H1 (cell line): Measurements from ENCODE around the gene TMEM243.

Experiments used
- ATF2 ChIP-seq: IDR thresholded peaks from 2 replicates; pipeline ENCODE4 v1.6.1; 2012; ENCODE audit warnings: low read length, inconsistent platforms
- CEBPB ChIP-seq: IDR thresholded peaks from 2 replicates; pipeline ENCODE4 v1.6.1; 2012; ENCODE audit warnings: low read depth, low read length
- CTCF ChIP-seq, 3 experiments: IDR thresholded peaks; 1 replicate in 2 of 3; 2 replicates in 1 of 3; pipeline versions ENCODE4 v1.5.1 to v1.6.1; 2011; ENCODE audit warnings: low read length in 3 of 3, mild to moderate bottlenecking in 3 of 3, inconsistent platforms in 2 of 3, low read depth in 1 of 3, moderate library complexity in 1 of 3; ENCODE audit not compliant: insufficient read depth in 1 of 3; ENCODE audit errors: control extremely low read depth in 1 of 3
- EGR1 ChIP-seq: IDR thresholded peaks from 2 replicates; pipeline ENCODE4 v1.6.1; 2011; ENCODE audit warnings: low read depth, low read length, borderline replicate concordance
- EZH2 ChIP-seq: fragments of 200-600 bp; sonication (generic); IDR thresholded peaks from 2 replicates; pipeline ENCODE4 v1.7.1; 2012; ENCODE audit warnings: low read depth, mild to moderate bottlenecking, moderate library complexity, low read length, inconsistent platforms; ENCODE audit not compliant: severe bottlenecking
- GABPA ChIP-seq: IDR thresholded peaks from 2 replicates; pipeline ENCODE4 v1.6.1; 2011; ENCODE audit warnings: mild to moderate bottlenecking, low read length, moderate library complexity, borderline replicate concordance; ENCODE audit not compliant: insufficient read depth
- KDM1A ChIP-seq: fragments of 200-600, 300-600 bp; sonication (generic); IDR thresholded peaks from 2 replicates; pipeline ENCODE4 v1.7.1; 2016; ENCODE audit warnings: mild to moderate bottlenecking, low read length, borderline replicate concordance
- NRF1 ChIP-seq: IDR thresholded peaks from 2 replicates; pipeline ENCODE4 v1.6.1; 2011; ENCODE audit warnings: mild to moderate bottlenecking, low read depth, low read length, improper control_type of control experiment
- POLR2A ChIP-seq, 2 experiments: IDR thresholded peaks; 1 replicate in 1 of 2; 2 replicates in 1 of 2; pipeline ENCODE4 v1.6.1; 2011; ENCODE audit warnings: low read depth in 2 of 2, low read length in 2 of 2, mild to moderate bottlenecking in 2 of 2; ENCODE audit errors: control extremely low read depth in 1 of 2
- RAD21 ChIP-seq, 2 experiments: IDR thresholded peaks in 1 of 2; conservative IDR thresholded peaks in 1 of 2; 2 replicates each; pipeline ENCODE4 v1.6.1; 2011; ENCODE audit warnings: low read depth in 2 of 2, low read length in 2 of 2, improper control_type of control experiment in 1 of 2, inconsistent platforms in 1 of 2, mild to moderate bottlenecking in 1 of 2, moderate library complexity in 1 of 2
- SIN3A ChIP-seq, 2 experiments: IDR thresholded peaks in 1 of 2; conservative IDR thresholded peaks in 1 of 2; 2 replicates each; pipeline ENCODE4 v1.6.1; 2011 to 2012; ENCODE audit warnings: low read length in 2 of 2, improper control_type of control experiment in 1 of 2, low read depth in 1 of 2, mild to moderate bottlenecking in 1 of 2
- SP4 ChIP-seq: IDR thresholded peaks from 2 replicates; pipeline ENCODE4 v1.6.1; 2012; ENCODE audit warnings: low read length, inconsistent platforms
- SRF ChIP-seq: IDR thresholded peaks from 2 replicates; pipeline ENCODE4 v1.6.1; 2011; ENCODE audit warnings: mild to moderate bottlenecking, low read depth, low read length, moderate library complexity

GRCh38 chr7:87253589-87254087 lies 34.1 kb upstream of the TMEM243 start:
- TF ChIP-seq CTCF (IDR thresholded peaks at IDR 0.05; ENCODE audit: control extremely low read depth in 1 of 3, insufficient read depth in 1 of 3, low read depth in 1 of 3, low read length in 3 of 3) (no peak), CEBPB (no peak), SRF (no peak), SIN3A (conservative IDR thresholded peaks at IDR 0.05 in 1 of 2, IDR thresholded peaks at IDR 0.05 in 1 of 2; ENCODE audit: low read depth in 1 of 2, low read length in 2 of 2) (no peak), KDM1A (no peak), SP4 (no peak), EGR1 (no peak), NRF1 (no peak), POLR2A (IDR thresholded peaks at IDR 0.05; ENCODE audit: control extremely low read depth in 1 of 2, low read depth in 2 of 2, low read length in 2 of 2) (no peak), RAD21 (IDR thresholded peaks at IDR 0.05 in 1 of 2, conservative IDR thresholded peaks at IDR 0.05 in 1 of 2; ENCODE audit: low read depth in 2 of 2, low read length in 2 of 2) (no peak), GABPA (no peak), ATF2 (no peak), EZH2 (no peak)
